Measurements from ENCODE around the gene RAB40AL. TPM values are rescaled to one million over a fixed set of nuclear protein-coding genes. Genes with fewer than 3 reads are reported as not detected.
A peak's percentile ranks its signal among the peaks of the same experiment; 100 is the strongest.

Gene RAB40AL
- total RNA-seq, 2 experiments from 2014 or later, result 0.19 to 0.38 TPM

DNA sequence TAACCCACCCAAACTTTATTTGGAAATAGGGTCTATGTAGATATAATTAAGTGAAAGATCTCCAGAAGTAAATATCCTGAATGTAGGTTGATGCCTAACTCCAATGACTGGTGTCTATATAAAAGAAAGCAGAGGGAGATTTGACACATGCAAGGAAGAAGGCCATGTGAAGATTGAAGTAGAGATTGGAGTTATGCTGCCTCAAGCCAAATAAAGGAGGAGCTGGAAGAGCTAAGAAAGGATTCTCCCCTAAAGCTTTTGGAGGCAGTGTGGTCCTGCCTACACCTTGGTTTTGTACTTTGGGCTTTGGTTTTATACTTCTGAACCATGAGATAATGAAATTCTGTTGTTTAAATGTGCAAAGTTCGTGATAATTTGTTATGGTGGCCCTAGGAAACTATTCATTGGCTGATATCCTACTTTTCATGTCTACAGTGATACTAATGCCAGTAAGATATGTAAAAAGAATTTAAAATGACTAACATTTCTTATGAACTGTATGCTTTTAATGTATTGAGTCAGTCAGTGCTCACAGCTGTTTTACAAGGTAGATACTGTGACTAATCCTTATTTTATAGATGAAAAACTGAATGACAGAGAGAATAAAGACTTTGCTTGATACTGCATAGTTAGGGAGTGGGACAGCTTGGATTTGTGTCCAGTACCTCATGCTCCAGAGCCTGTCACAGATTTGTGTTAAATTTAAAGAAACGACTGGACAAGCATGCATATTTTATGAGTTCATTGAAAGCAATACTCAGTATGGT is 5.9 kb upstream of the RAB40AL start:
- no peak for DNase-seq (ENCODE audit: low spot score)
- BruUV-seq (replicated peaks), result no TSS peak
- no peaks in the 10 kb centered on the region for H3K9me3 ChIP-seq (ENCODE audit: low read length)
- no peak for TF ChIP-seq EZH2phosphoT487 (IDR thresholded peaks at IDR 0.05; ENCODE audit: borderline replicate concordance, low read depth, low read length)
- TF ChIP-seq, protein P1, sequence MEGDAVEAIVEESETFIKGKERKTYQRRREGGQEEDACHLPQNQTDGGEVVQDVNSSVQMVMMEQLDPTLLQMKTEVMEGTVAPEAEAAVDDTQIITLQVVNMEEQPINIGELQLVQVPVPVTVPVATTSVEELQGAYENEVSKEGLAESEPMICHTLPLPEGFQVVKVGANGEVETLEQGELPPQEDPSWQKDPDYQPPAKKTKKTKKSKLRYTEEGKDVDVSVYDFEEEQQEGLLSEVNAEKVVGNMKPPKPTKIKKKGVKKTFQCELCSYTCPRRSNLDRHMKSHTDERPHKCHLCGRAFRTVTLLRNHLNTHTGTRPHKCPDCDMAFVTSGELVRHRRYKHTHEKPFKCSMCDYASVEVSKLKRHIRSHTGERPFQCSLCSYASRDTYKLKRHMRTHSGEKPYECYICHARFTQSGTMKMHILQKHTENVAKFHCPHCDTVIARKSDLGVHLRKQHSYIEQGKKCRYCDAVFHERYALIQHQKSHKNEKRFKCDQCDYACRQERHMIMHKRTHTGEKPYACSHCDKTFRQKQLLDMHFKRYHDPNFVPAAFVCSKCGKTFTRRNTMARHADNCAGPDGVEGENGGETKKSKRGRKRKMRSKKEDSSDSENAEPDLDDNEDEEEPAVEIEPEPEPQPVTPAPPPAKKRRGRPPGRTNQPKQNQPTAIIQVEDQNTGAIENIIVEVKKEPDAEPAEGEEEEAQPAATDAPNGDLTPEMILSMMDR (conservative IDR thresholded peaks at IDR 0.05; ENCODE audit: low read length), result no peak
- H3K27ac ChIP-seq (ENCODE audit: low read depth, low read length, poor library complexity, severe bottlenecking), result no peak overlapping the region
- intact Hi-C loops (cut with micrococcal nuclease; ENCODE audit: unreplicated experiment), result no loop called here
- H3K4me2 ChIP-seq (ENCODE audit: low read length), result no peak overlapping the region
- H3K79me2 ChIP-seq (ENCODE audit: insufficient read depth, low read depth, low read length), result no peaks in the 10 kb centered on the region
- no peaks in the 10 kb centered on the region for H3K9me2 ChIP-seq (ENCODE audit: insufficient read depth, low read length)
- H3K4me3 ChIP-seq (ENCODE audit: low read depth, low read length, poor library complexity, severe bottlenecking), result no peak overlapping the region
- H3K36me3 ChIP-seq (ENCODE audit: insufficient read depth, low read length), result no peaks in the 10 kb centered on the region
- ChIA-PET CTCF (ENCODE audit: unreplicated experiment) (no interaction called here), POLR2A (no interaction called here)
- H2AFZ ChIP-seq (ENCODE audit: low read length), result no peak overlapping the region
- H4K20me1 ChIP-seq (ENCODE audit: insufficient read depth, low read length), result no peaks in the 10 kb centered on the region
- H3K4me1 ChIP-seq (ENCODE audit: insufficient read depth, low read length, poor library complexity, severe bottlenecking), result no peaks in the 10 kb centered on the region

DNA sequence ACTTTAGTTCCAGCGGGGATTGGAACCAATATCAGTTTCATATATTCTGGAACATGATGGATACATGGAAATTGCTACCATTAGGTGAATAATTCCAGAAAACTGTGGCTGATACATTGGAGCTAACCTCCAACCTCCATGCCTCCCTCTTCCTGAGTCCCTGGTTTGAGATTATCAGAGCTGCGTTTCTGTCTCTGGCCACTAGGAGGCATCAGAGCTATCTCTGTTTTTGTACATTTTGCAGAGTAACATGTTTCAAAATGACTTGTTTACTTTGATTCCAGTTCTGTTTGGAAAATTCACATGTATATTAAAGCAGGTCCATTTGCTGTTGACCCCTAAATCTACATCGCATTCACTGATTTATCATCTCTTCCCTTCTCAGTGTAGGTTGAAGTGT is 2.4 kb upstream of the RAB40AL start:
- Histone ChIP-seq H4K20me1 (ENCODE audit: insufficient read depth, low read length) (no peaks in the 10 kb centered on the region), H2AFZ (ENCODE audit: low read length) (no peak overlapping the region), H3K4me3 (ENCODE audit: low read depth, low read length, poor library complexity, severe bottlenecking) (no peak overlapping the region), H3K4me1 (ENCODE audit: insufficient read depth, low read length, poor library complexity, severe bottlenecking) (no peaks in the 10 kb centered on the region), H3K9me3 (ENCODE audit: low read length) (no peaks in the 10 kb centered on the region), H3K9me2 (ENCODE audit: insufficient read depth, low read length) (no peaks in the 10 kb centered on the region), H3K27ac (ENCODE audit: low read depth, low read length, poor library complexity, severe bottlenecking) (no peak overlapping the region), H3K36me3 (ENCODE audit: insufficient read depth, low read length) (no peaks in the 10 kb centered on the region), H3K79me2 (ENCODE audit: insufficient read depth, low read depth, low read length) (no peaks in the 10 kb centered on the region), H3K4me2 (ENCODE audit: low read length) (no peak overlapping the region)
- peak; percentile 16 for DNase-seq (ENCODE audit: low spot score)
- ChIA-PET CTCF (ENCODE audit: unreplicated experiment) (no interaction called here), POLR2A (interaction anchor here (0.6 kb wide), 1 partner anchor 132 kb away, joined by 3 read pairs; no protein-coding TSS in a partner anchor)
- TF ChIP-seq, protein P1 (conservative IDR thresholded peaks at IDR 0.05; ENCODE audit: low read length), result peak; percentile 75
- TF ChIP-seq EZH2phosphoT487 (IDR thresholded peaks at IDR 0.05; ENCODE audit: borderline replicate concordance, low read depth, low read length), result no peak
- intact Hi-C loops (cut with micrococcal nuclease; ENCODE audit: unreplicated experiment), result no loop called here
- no TSS peak for BruUV-seq (replicated peaks)

Data from OCI-LY7 (cell line).